ENCODE measurements around the gene AGBL5.

AGBL5 gene

DNA sequence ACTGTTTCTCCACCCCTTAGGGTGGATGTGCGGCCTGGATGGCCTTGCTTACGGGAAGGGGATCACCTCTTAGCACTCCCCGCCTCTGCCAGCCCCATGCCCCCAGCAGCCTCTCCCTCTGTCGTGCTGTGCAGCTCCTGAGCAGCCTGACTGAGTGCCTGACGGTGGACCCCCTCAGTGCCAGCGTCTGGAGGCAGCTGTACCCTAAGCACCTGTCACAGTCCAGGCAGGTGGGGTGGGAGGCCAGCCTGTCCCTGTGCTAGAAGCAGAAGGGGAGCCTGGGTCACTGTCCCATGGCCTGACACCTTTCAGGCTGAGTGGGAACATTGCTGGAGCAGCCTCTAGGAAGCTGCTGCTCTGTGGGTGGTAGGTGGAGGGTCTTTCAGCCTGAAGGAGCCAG lies 13.5 kb upstream of the AGBL5 start:
- TF ChIP-seq, protein P1, sequence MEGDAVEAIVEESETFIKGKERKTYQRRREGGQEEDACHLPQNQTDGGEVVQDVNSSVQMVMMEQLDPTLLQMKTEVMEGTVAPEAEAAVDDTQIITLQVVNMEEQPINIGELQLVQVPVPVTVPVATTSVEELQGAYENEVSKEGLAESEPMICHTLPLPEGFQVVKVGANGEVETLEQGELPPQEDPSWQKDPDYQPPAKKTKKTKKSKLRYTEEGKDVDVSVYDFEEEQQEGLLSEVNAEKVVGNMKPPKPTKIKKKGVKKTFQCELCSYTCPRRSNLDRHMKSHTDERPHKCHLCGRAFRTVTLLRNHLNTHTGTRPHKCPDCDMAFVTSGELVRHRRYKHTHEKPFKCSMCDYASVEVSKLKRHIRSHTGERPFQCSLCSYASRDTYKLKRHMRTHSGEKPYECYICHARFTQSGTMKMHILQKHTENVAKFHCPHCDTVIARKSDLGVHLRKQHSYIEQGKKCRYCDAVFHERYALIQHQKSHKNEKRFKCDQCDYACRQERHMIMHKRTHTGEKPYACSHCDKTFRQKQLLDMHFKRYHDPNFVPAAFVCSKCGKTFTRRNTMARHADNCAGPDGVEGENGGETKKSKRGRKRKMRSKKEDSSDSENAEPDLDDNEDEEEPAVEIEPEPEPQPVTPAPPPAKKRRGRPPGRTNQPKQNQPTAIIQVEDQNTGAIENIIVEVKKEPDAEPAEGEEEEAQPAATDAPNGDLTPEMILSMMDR (IDR thresholded peaks at IDR 0.05; ENCODE audit: low read depth, low read length): no peak
- DNase-seq (ENCODE audit: extremely low read depth, low read depth): no peak

DNA sequence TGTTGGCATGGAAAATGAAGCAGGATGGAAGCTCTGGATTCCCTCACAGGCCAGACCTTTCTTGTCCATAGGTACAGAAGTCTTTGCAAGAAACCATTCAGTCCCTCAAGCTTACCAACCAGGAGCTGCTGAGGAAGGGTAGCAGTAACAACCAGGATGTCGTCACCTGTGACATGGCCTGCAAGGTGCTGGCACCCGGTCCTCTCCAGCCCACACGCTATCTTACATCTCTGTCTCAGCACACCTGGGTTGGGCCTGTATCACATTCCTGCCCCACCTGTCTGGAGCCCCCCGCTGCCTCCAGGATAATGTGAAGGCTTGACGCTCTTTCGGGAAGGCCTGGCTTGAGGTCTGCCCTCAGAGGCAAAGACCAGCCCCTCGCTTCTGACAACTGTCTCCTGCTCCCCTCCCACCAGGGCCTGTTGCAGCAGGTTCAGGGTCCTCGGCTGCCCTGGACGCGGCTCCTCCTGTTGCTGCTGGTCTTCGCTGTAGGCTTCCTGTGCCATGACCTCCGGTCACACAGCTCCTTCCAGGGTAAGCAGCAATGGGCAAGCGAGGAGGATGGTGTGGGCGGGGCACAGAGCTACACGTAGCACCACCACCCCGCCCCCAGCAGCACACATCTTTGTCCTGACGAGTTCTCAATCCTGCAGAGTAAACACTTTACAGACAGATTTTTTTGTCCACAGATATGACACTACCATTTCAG lies 12.7 kb upstream of the AGBL5 start:
- no peak for DNase-seq (ENCODE audit: extremely low read depth, low read depth)
- TF ChIP-seq, protein P1 (IDR thresholded peaks at IDR 0.05; ENCODE audit: low read depth, low read length): no peak

DNA sequence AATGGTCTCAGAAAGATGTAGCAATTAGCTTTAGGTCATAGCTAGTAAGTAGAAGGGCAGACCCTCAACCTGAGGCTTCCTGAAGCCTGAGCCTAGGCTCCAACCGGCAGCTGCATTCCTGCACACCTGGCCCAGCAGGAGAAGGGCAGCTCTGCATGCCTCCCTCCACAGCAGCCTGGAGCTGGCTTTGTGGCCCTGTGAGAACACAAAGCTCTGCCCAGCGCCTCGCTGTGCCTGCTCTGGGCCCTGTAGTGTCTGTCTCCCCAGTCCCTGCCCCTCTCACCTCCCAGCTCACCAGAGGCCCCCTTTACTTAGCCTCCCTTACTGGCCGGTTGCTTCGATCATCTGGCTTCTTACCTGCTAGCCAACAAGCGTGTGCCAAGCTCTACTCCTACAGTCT lies 12.0 kb upstream of the AGBL5 start:
- TF ChIP-seq, protein P1 (IDR thresholded peaks at IDR 0.05; ENCODE audit: low read depth, low read length): no peak
- no peak for DNase-seq (ENCODE audit: extremely low read depth, low read depth)

DNA sequence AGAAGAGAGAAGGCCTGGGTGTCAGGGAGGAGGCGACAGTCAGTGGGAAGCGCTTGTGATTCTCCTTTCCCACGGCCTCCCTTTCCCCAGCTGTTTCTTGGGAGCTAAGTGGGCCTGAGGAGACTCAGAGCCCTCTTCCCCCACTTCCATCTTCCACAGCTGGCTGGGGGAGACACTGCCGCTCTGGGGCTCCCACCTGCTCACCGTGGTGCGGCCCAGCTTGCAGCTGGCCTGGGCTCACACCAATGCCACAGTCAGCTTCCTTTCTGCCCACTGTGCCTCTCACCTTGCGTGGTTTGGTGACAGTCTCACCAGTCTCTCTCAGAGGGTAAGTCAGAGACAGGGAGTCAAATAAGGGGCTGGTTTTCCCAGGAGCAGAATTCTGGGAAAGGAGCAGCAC lies 11.6 kb upstream of the AGBL5 start:
- TF ChIP-seq, protein P1 (IDR thresholded peaks at IDR 0.05; ENCODE audit: low read depth, low read length): no peak
- no peak for DNase-seq (ENCODE audit: extremely low read depth, low read depth)

DNA sequence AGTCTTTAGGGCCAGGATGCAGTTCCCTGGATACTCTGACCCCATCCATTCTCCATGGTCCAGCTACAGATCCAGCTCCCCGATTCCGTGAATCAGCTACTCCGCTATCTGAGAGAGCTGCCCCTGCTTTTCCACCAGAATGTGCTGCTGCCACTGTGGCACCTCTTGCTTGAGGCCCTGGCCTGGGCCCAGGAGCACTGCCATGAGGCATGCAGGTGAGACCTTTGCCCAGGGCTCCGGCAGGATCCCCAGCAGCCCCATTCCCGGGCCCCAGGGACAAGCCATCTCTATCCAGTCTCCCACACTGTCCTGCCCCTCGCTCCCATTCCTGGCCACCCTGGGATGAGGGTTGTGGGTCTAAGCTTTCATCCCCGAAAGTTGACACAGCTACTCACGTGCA lies 11.2 kb upstream of the AGBL5 start:
- DNase-seq (ENCODE audit: extremely low read depth, low read depth): no peak
- TF ChIP-seq, protein P1 (IDR thresholded peaks at IDR 0.05; ENCODE audit: low read depth, low read length): no peak

DNA sequence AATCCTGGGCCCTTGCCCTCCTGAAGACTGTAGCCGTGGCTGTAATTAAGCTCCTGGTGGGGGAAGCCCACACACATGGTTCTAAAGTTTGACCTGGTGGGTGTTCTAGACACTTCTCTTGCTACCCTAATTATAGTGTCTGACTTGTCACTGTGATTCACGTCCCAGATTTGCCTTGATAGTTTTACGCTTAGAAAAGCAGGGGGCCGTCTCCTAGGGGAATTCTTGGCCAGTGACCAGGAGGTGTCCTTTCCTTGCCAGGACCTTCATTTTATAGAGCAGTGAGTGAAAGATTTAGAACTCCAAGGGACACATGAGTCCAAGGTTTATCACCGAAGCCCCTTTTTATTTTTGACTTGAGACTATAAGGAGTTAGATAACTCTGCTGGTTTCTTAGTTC lies 9.7 kb upstream of the AGBL5 start:
- TF ChIP-seq, protein P1 (IDR thresholded peaks at IDR 0.05; ENCODE audit: low read depth, low read length): no peak
- DNase-seq (ENCODE audit: extremely low read depth, low read depth): no peak

DNA sequence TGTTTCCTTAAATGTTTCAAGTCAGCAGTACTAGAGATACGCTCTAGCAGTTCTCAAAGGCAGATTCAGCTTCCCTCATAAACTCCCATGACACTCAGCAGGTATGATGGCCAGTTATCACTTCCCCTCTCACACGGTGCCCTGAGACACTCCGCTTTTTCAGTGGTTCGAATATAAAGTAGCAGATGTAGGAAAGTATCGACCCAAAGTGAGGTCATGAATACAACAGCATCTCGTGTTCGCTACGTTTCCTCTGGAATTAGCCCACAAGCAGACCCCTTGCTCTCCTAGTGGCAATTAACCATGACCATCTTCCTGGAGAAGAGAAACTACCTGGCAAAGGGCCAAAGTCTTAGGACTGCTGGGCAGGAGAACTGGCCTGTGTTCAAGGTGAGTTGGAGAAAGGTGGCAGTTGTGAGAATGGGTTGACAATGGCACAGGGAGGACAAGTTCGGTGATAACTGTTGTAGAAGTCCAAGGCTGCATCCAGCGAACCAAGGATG lies 9.3 kb upstream of the AGBL5 start:
- TF ChIP-seq, protein P1 (IDR thresholded peaks at IDR 0.05; ENCODE audit: low read depth, low read length): no peak
- no peak for DNase-seq (ENCODE audit: extremely low read depth, low read depth)
